Activated naive CD8-positive, alpha-beta T cell treated with anti-CD3 and anti-CD28 coated beads, Interleukin-2, amount 10 ng/mL, durations not matched to agents 7 days and 5 days (primary cell): ENCODE data around the gene ATP8A2. TPM values are rescaled to one million over a fixed set of nuclear protein-coding genes. Genes with fewer than 3 reads are reported as not detected.
"Not testable (repeated sequence)": the region's sequence is repeated elsewhere in the genome, so short reads cannot be mapped to it uniquely, and the experiment has no call there.

Source experiments
- ATAC-seq: fragments of 150-1000 bp; cut with Tn5 transposase; one replicate; pipeline ENCODE4 v1.10.0; 2021; ENCODE audit warnings: low read depth, moderate library complexity
- POLR2A ChIA-PET: fragments of 350-600 bp; sonication (Branson Sonifier 250); formaldehyde crosslinking; loops from one replicate; lab custom pipeline; 2021; ENCODE audit warnings: antibody characterized with exemption; lab: Charles Lee
- DNase-seq: peaks from one replicate; pipeline ENCODE4 v3.0.0; 2021
- H3K27ac Mint-ChIP-seq: one replicate; pipeline ENCODE4 v1.8.0; 2022; ENCODE audit warnings: mild to moderate bottlenecking, mixed read lengths
- H3K27me3 Mint-ChIP-seq: one replicate; pipeline ENCODE4 v1.8.0; 2022; ENCODE audit warnings: mild to moderate bottlenecking, moderate library complexity, mixed read lengths
- H3K36me3 Mint-ChIP-seq: one replicate; pipeline ENCODE4 v1.8.0; 2021; ENCODE audit warnings: mild to moderate bottlenecking, mixed read lengths
- H3K4me1 Mint-ChIP-seq: one replicate; pipeline ENCODE4 v1.8.0; 2021; ENCODE audit warnings: mixed read lengths
- H3K4me3 Mint-ChIP-seq: one replicate; pipeline ENCODE4 v1.8.0; 2022; ENCODE audit warnings: mild to moderate bottlenecking, moderate library complexity, mixed read lengths
- H3K9me3 Mint-ChIP-seq: one replicate; pipeline ENCODE4 v1.8.0; 2021; ENCODE audit warnings: mixed read lengths
- total RNA-seq, 2 experiments: library from RNA; stranded (reverse); gene quantifications; one replicate each; pipeline ENCODE4 v1.2.3, GENCODE V29; 2021

ATP8A2 gene
- total RNA-seq, 2 experiments from 2014 or later = 1.4 to 1.7 TPM

GRCh38 chr13:25775986-25776385, 404.2 kb downstream of the ATP8A2 start:
- ATAC-seq (no peak), DNase-seq (no peak)
- POLR2A ChIA-PET = no interaction called here
- Mint-ChIP-seq H3K27ac (no peak overlapping the region), H3K36me3 (no peaks in the 10 kb centered on the region), H3K9me3 (peaks cover 2% of the 10 kb centered on the region), H3K4me1 (peaks cover 2% of the 10 kb centered on the region), H3K4me3 (no peak overlapping the region), H3K27me3 (peaks cover 3% of the 10 kb centered on the region)

- H3K4me1 Mint-ChIP-seq = no peaks in the 10 kb centered on the region
- DNase-seq (no peak), ATAC-seq (no peak)
- H3K9me3 Mint-ChIP-seq = peaks cover 2% of the 10 kb centered on the region
- no peak overlapping the region for H3K27ac Mint-ChIP-seq
- POLR2A ChIA-PET = no interaction called here
- H3K36me3 Mint-ChIP-seq = no peaks in the 10 kb centered on the region
- peaks cover 3% of the 10 kb centered on the region for H3K27me3 Mint-ChIP-seq
- no peak overlapping the region for H3K4me3 Mint-ChIP-seq
Measured at GRCh38 chr13:25776722-25777121, 404.9 kb downstream of the ATP8A2 start.

GRCh38 chr13:25777509-25777908, 405.7 kb downstream of the ATP8A2 start:
- no peaks in the 10 kb centered on the region for H3K4me1 Mint-ChIP-seq
- POLR2A ChIA-PET = no interaction called here
- ATAC-seq (no peak), DNase-seq (no peak)
- no peak overlapping the region for H3K27ac Mint-ChIP-seq
- no peaks in the 10 kb centered on the region for H3K36me3 Mint-ChIP-seq
- H3K9me3 Mint-ChIP-seq = peaks cover 2% of the 10 kb centered on the region
- H3K4me3 Mint-ChIP-seq = no peak overlapping the region
- peaks cover 3% of the 10 kb centered on the region for H3K27me3 Mint-ChIP-seq

GRCh38 chr13:25778365-25778764, 406.6 kb downstream of the ATP8A2 start:
- no peaks in the 10 kb centered on the region for H3K4me1 Mint-ChIP-seq
- no peak overlapping the region for H3K4me3 Mint-ChIP-seq
- H3K36me3 Mint-ChIP-seq = no peaks in the 10 kb centered on the region
- no peak for DNase-seq
- H3K27me3 Mint-ChIP-seq = peaks cover 3% of the 10 kb centered on the region
- no peak for ATAC-seq
- POLR2A ChIA-PET = no interaction called here
- no peak overlapping the region for H3K27ac Mint-ChIP-seq
- peaks cover 2% of the 10 kb centered on the region for H3K9me3 Mint-ChIP-seq

GRCh38 chr13:25778808-25779305, 407.1 kb downstream of the ATP8A2 start:
- DNase-seq = no peak
- no peaks in the 10 kb centered on the region for H3K4me1 Mint-ChIP-seq
- H3K27me3 Mint-ChIP-seq = peaks cover 3% of the 10 kb centered on the region
- no peaks in the 10 kb centered on the region for H3K9me3 Mint-ChIP-seq
- H3K36me3 Mint-ChIP-seq = no peaks in the 10 kb centered on the region
- POLR2A ChIA-PET = no interaction called here
- no peak overlapping the region for H3K27ac Mint-ChIP-seq
- no peak overlapping the region for H3K4me3 Mint-ChIP-seq
- no peak for ATAC-seq

GRCh38 chr13:25783076-25783475, 411.3 kb downstream of the ATP8A2 start:
- H3K4me3 Mint-ChIP-seq = no peak overlapping the region
- no peak overlapping the region for H3K27ac Mint-ChIP-seq
- H3K36me3 Mint-ChIP-seq = no peaks in the 10 kb centered on the region
- H3K9me3 Mint-ChIP-seq = no peaks in the 10 kb centered on the region
- DNase-seq (no peak), ATAC-seq (no peak)
- H3K27me3 Mint-ChIP-seq = no peaks in the 10 kb centered on the region
- H3K4me1 Mint-ChIP-seq = no peaks in the 10 kb centered on the region
- POLR2A ChIA-PET = no interaction called here

GRCh38 chr13:25783601-25784024, 411.8 kb downstream of the ATP8A2 start:
- ATAC-seq = no peak

GRCh38 chr13:25784119-25784518, 412.3 kb downstream of the ATP8A2 start:
- no peaks in the 10 kb centered on the region for H3K27me3 Mint-ChIP-seq
- H3K4me3 Mint-ChIP-seq = no peak overlapping the region
- H3K4me1 Mint-ChIP-seq = no peaks in the 10 kb centered on the region
- POLR2A ChIA-PET = no interaction called here
- no peaks in the 10 kb centered on the region for H3K36me3 Mint-ChIP-seq
- no peak overlapping the region for H3K27ac Mint-ChIP-seq
- ATAC-seq (no peak), DNase-seq (no peak)
- no peaks in the 10 kb centered on the region for H3K9me3 Mint-ChIP-seq

More at GRCh38 chr13:25783601-25784024, 411.8 kb downstream of the ATP8A2 start:
- Mint-ChIP-seq H3K27me3 (no peaks in the 10 kb centered on the region), H3K4me3 (no peak overlapping the region), H3K27ac (no peak overlapping the region), H3K9me3 (no peaks in the 10 kb centered on the region), H3K36me3 (no peaks in the 10 kb centered on the region), H3K4me1 (no peaks in the 10 kb centered on the region)
- DNase-seq = no peak
- POLR2A ChIA-PET = no interaction called here

- DNase-seq, POLR2A ChIA-PET: not testable (repeated sequence)
Measured at GRCh38 chr13:25790137-25790536, 418.4 kb downstream of the ATP8A2 start.

GRCh38 chr13:25795277-25795676, 423.5 kb downstream of the ATP8A2 start:
- no peaks in the 10 kb centered on the region for H3K4me1 Mint-ChIP-seq
- POLR2A ChIA-PET = no interaction called here
- H3K27me3 Mint-ChIP-seq = no peaks in the 10 kb centered on the region
- no peaks in the 10 kb centered on the region for H3K36me3 Mint-ChIP-seq
- H3K27ac Mint-ChIP-seq = no peak overlapping the region
- ATAC-seq (no peak), DNase-seq (no peak)
- H3K4me3 Mint-ChIP-seq = no peak overlapping the region
- H3K9me3 Mint-ChIP-seq = no peaks in the 10 kb centered on the region

More at GRCh38 chr13:25790137-25790536, 418.4 kb downstream of the ATP8A2 start:
- not testable (repeated sequence) for H3K9me3 Mint-ChIP-seq, H3K27ac Mint-ChIP-seq, H3K4me1 Mint-ChIP-seq, H3K27me3 Mint-ChIP-seq, H3K36me3 Mint-ChIP-seq, ATAC-seq, H3K4me3 Mint-ChIP-seq

GRCh38 chr13:25796474-25796873, 424.7 kb downstream of the ATP8A2 start:
- H3K4me1 Mint-ChIP-seq = no peaks in the 10 kb centered on the region
- H3K36me3 Mint-ChIP-seq = no peaks in the 10 kb centered on the region
- H3K9me3 Mint-ChIP-seq = no peaks in the 10 kb centered on the region
- H3K27me3 Mint-ChIP-seq = no peaks in the 10 kb centered on the region
- H3K27ac Mint-ChIP-seq = no peak overlapping the region
- H3K4me3 Mint-ChIP-seq = no peak overlapping the region
- POLR2A ChIA-PET = no interaction called here
- ATAC-seq (no peak), DNase-seq (no peak)

- POLR2A ChIA-PET = no interaction called here
- no peak overlapping the region for H3K27ac Mint-ChIP-seq
- DNase-seq = no peak
- H3K36me3 Mint-ChIP-seq = peaks cover 2% of the 10 kb centered on the region
- ATAC-seq = no peak
- no peaks in the 10 kb centered on the region for H3K4me1 Mint-ChIP-seq
- peaks cover 6% of the 10 kb centered on the region for H3K9me3 Mint-ChIP-seq
- H3K27me3 Mint-ChIP-seq = no peaks in the 10 kb centered on the region
- H3K4me3 Mint-ChIP-seq = no peak overlapping the region
Measured at GRCh38 chr13:25798998-25799397, 427.2 kb downstream of the ATP8A2 start.

- ATAC-seq (no peak), DNase-seq (no peak)
- no peaks in the 10 kb centered on the region for H3K27me3 Mint-ChIP-seq
- no peak overlapping the region for H3K27ac Mint-ChIP-seq
- peaks cover 6% of the 10 kb centered on the region for H3K9me3 Mint-ChIP-seq
- POLR2A ChIA-PET = no interaction called here
- peaks cover 3% of the 10 kb centered on the region for H3K36me3 Mint-ChIP-seq
- no peak overlapping the region for H3K4me3 Mint-ChIP-seq
- H3K4me1 Mint-ChIP-seq = no peaks in the 10 kb centered on the region
Measured at GRCh38 chr13:25800523-25800922, 428.7 kb downstream of the ATP8A2 start.

GRCh38 chr13:25802579-25802978, 430.8 kb downstream of the ATP8A2 start:
- no peaks in the 10 kb centered on the region for H3K27me3 Mint-ChIP-seq
- DNase-seq (no peak), ATAC-seq (no peak)
- peaks cover 7% of the 10 kb centered on the region for H3K4me1 Mint-ChIP-seq
- H3K27ac Mint-ChIP-seq = no peak overlapping the region
- H3K9me3 Mint-ChIP-seq = peaks cover 9% of the 10 kb centered on the region
- POLR2A ChIA-PET = no interaction called here
- peaks cover 8% of the 10 kb centered on the region for H3K36me3 Mint-ChIP-seq
- no peak overlapping the region for H3K4me3 Mint-ChIP-seq

- ATAC-seq (no peak), DNase-seq (no peak)
- Mint-ChIP-seq H3K4me3 (no peak overlapping the region), H3K27ac (no peak overlapping the region), H3K36me3 (peaks cover 9% of the 10 kb centered on the region), H3K4me1 (peaks cover 7% of the 10 kb centered on the region), H3K9me3 (peaks cover 10% of the 10 kb centered on the region), H3K27me3 (no peaks in the 10 kb centered on the region)
- POLR2A ChIA-PET = no interaction called here
Measured at GRCh38 chr13:25803641-25804040, 431.9 kb downstream of the ATP8A2 start.
